ENCODE measurements around the gene CNNM3.

The CNNM3 gene

GRCh38 chr2:96819128-96819875, 3.2 kb downstream of the CNNM3 start:
- peak; percentile 95 for DNase-seq

GRCh38 chr2:96819876-96820511, 3.9 kb downstream of the CNNM3 start:
- DNase-seq, result no peak

- no peak for DNase-seq
Measured at GRCh38 chr2:96821113-96821675, 5.1 kb downstream of the CNNM3 start.

GRCh38 chr2:96822786-96823185, 6.7 kb downstream of the CNNM3 start:
- DNase-seq, result no peak

GRCh38 chr2:96823198-96823597, 7.1 kb downstream of the CNNM3 start:
- DNase-seq, result no peak

GRCh38 chr2:96824079-96824870, 8.2 kb downstream of the CNNM3 start:
- no peak for DNase-seq

GRCh38 chr2:96825057-96825456, 9.0 kb downstream of the CNNM3 start:
- no peak for DNase-seq

- DNase-seq, result no peak
Measured at GRCh38 chr2:96826546-96827278, 10.6 kb downstream of the CNNM3 start.

- DNase-seq, result no peak
Measured at GRCh38 chr2:96828436-96828835, 12.4 kb downstream of the CNNM3 start.

- no peak for DNase-seq
Measured at GRCh38 chr2:96828874-96829273, 12.8 kb downstream of the CNNM3 start.

- no peak for DNase-seq
Measured at GRCh38 chr2:96830044-96830562, 14.0 kb downstream of the CNNM3 start.

GRCh38 chr2:96831679-96832078, 15.6 kb downstream of the CNNM3 start:
- peak; percentile 36 for DNase-seq

- no peak for DNase-seq
Measured at GRCh38 chr2:96832408-96832753, 16.3 kb downstream of the CNNM3 start.

- DNase-seq, result peak; percentile 99
Measured at GRCh38 chr2:96832754-96833507, 16.9 kb downstream of the CNNM3 start.

- DNase-seq, result no peak
Measured at GRCh38 chr2:96835830-96836229, 19.8 kb downstream of the CNNM3 start.

GRCh38 chr2:96837575-96837974, 21.5 kb downstream of the CNNM3 start:
- no peak for DNase-seq

GRCh38 chr2:96838345-96839292, 22.6 kb downstream of the CNNM3 start:
- DNase-seq, result no peak

- DNase-seq, result no peak
Measured at GRCh38 chr2:96839293-96839874, 23.3 kb downstream of the CNNM3 start.

GRCh38 chr2:96839875-96840850, 24.1 kb downstream of the CNNM3 start:
- DNase-seq, result peak; percentile 72
